ENCODE results near the gene SLC25A18. TPM values are rescaled to one million over a fixed set of nuclear protein-coding genes. Genes with fewer than 3 reads are reported as not detected.
A peak's percentile ranks its signal among the peaks of the same experiment; 100 is the strongest.
"Not testable (repeated sequence)": the region's sequence is repeated elsewhere in the genome, so short reads cannot be mapped to it uniquely, and the experiment has no call there.

The SLC25A18 gene
- 1 to 10 TPM in 3 of 4 donors, not detected in 1; 1.9 to 8.3 (median 5.5) TPM for total RNA-seq

- no peaks in the 10 kb centered on the region for H3K36me3 ChIP-seq
- H3K4me1 ChIP-seq = peaks cover 0 to 7% (median 0%) of the 10 kb centered on the region in 4 donors
- H3K27me3 ChIP-seq = no peaks in the 10 kb centered on the region
- peak within 1 kb of the TSS in 1 of 4 donors; percentile 8 for H3K4me3 ChIP-seq
- DNase-seq = peak in 1 of 3 donors; percentile 60
- TF ChIP-seq, protein P1, sequence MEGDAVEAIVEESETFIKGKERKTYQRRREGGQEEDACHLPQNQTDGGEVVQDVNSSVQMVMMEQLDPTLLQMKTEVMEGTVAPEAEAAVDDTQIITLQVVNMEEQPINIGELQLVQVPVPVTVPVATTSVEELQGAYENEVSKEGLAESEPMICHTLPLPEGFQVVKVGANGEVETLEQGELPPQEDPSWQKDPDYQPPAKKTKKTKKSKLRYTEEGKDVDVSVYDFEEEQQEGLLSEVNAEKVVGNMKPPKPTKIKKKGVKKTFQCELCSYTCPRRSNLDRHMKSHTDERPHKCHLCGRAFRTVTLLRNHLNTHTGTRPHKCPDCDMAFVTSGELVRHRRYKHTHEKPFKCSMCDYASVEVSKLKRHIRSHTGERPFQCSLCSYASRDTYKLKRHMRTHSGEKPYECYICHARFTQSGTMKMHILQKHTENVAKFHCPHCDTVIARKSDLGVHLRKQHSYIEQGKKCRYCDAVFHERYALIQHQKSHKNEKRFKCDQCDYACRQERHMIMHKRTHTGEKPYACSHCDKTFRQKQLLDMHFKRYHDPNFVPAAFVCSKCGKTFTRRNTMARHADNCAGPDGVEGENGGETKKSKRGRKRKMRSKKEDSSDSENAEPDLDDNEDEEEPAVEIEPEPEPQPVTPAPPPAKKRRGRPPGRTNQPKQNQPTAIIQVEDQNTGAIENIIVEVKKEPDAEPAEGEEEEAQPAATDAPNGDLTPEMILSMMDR (IDR thresholded peaks at IDR 0.05) = no peak
- TF ChIP-seq POLR2A (IDR thresholded peaks at IDR 0.05) = no peak
- H3K27ac ChIP-seq = peak within 1 kb of the TSS; percentile 5 to 78 (median 62)
- H3K9me3 ChIP-seq = no peaks in the 10 kb centered on the region
Observed at GRCh38 chr22:17562906-17563870, at the start of gene SLC25A18. TSS of gene SLC25A18 (plus strand) at chr22:17563498. CDS start at chr22:17579945, 16,447 bp downstream.

DNA sequence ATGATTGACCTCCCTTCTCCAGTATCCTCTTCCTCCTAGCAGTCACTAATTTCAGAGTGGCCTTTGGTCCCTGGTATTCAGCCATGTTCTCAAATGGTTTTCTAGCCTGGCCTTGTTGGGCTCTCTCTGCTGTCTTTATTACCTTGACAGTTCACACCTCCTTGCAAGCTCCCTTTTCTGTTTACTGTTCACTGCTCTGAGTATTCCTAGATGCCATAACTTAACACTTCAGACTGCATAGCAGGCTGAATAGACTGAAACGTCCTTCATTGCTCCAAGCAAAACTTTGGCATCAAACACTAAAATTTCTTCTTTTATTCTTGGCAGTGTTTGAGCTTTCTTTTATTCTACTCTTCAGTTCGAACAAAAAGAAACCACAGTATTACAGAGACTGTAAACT lies 49.7 kb upstream of the SLC25A18 start:
- no peaks in the 10 kb centered on the region for H3K36me3 ChIP-seq
- H3K4me3 ChIP-seq = no peak overlapping the region
- H3K27ac ChIP-seq = no peak overlapping the region
- H3K4me1 ChIP-seq = no peaks in the 10 kb centered on the region
- H3K27me3 ChIP-seq = no peaks in the 10 kb centered on the region
- H3K9me3 ChIP-seq = no peaks in the 10 kb centered on the region
- DNase-seq = no peak
- TF ChIP-seq, protein P1 (IDR thresholded peaks at IDR 0.05) = no peak
- no peak for TF ChIP-seq POLR2A (IDR thresholded peaks at IDR 0.05)

DNA sequence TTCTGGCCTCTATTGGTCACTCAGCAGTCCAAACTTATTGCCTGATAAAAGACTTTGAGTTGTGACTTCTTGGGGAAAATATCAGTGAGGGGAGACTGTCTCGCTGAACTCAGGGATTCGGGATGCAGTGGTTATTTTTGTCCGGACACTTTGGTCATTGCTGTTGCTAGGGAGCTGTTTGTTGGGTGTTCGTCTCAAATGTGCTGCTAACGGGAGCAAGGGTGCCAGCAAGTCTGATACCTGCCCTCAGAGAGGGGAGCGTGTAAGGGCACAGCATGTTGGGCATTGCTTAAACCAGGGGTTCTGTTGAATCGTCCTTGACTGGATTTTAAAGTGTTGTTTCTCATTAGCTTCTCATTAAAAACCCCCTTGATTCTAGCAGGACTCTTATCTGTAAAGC lies 49.2 kb upstream of the SLC25A18 start:
- no peaks in the 10 kb centered on the region for H3K36me3 ChIP-seq
- H3K9me3 ChIP-seq = no peaks in the 10 kb centered on the region

GRCh38 chr22:17518406-17518805 lies 44.9 kb upstream of the SLC25A18 start:
- TF ChIP-seq POLR2A (IDR thresholded peaks at IDR 0.05) = no peak
- TF ChIP-seq, protein P1 (IDR thresholded peaks at IDR 0.05) = no peak
- Histone ChIP-seq H3K36me3 (no peaks in the 10 kb centered on the region), H3K27me3 (no peaks in the 10 kb centered on the region), H3K4me1 (no peaks in the 10 kb centered on the region), H3K4me3 (no peak overlapping the region), H3K9me3 (no peaks in the 10 kb centered on the region), H3K27ac (no peak overlapping the region)
- no peak for DNase-seq

More for the DNA sequence above, 49.2 kb upstream of the SLC25A18 start:
- H3K27me3 ChIP-seq = no peaks in the 10 kb centered on the region
- H3K4me3 ChIP-seq = no peak overlapping the region
- H3K4me1 ChIP-seq = no peaks in the 10 kb centered on the region
- no peak for DNase-seq
- TF ChIP-seq, protein P1 (IDR thresholded peaks at IDR 0.05) = no peak
- TF ChIP-seq POLR2A (IDR thresholded peaks at IDR 0.05) = no peak
- no peak overlapping the region for H3K27ac ChIP-seq

GRCh38 chr22:17521971-17522370 lies 41.3 kb upstream of the SLC25A18 start:
- not testable (repeated sequence) for H3K27me3 ChIP-seq, H3K9me3 ChIP-seq, DNase-seq, H3K4me1 ChIP-seq, H3K27ac ChIP-seq, H3K4me3 ChIP-seq, H3K36me3 ChIP-seq

DNA sequence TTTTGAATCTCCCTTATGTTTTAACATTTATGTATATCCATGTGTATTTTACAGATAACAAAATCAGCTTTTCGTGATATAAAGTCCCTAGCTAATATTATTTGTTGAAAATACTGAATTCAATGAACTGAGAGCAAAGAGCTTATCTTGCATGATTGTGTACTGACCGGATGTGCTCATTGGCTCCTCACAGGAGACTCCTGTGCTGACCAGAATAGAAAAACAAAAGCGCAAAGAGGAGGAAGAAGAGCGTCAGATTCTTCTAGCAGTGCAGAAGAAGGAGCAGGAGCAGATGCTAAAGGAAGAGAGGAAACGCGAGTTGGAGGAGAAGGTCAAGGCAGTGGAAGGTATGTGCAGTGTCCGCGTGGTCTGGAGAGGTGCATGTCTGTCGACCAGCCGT lies 39.4 kb upstream of the SLC25A18 start:
- Histone ChIP-seq H3K4me1 (no peaks in the 10 kb centered on the region), H3K27ac (no peak overlapping the region), H3K27me3 (no peaks in the 10 kb centered on the region), H3K4me3 (no peak overlapping the region), H3K9me3 (no peaks in the 10 kb centered on the region), H3K36me3 (no peaks in the 10 kb centered on the region)
- no peak for TF ChIP-seq POLR2A (IDR thresholded peaks at IDR 0.05)
- TF ChIP-seq, protein P1 (IDR thresholded peaks at IDR 0.05) = no peak
- no peak for DNase-seq

Data from Peyer's patch (tissue), 4 donors.